HuH-7 (cell line): ENCODE data around the gene ZNF385B.
"Not testable (repeated sequence)": the region's sequence is repeated elsewhere in the genome, so short reads cannot be mapped to it uniquely, and the experiment has no call there.

Experiments
- DNase-seq: peaks from one replicate; pipeline ENCODE4 v3.0.0; 2011; ENCODE audit warnings: low spot score

The ZNF385B gene

GRCh38 chr2:179800776-179801175 is 60.6 kb downstream of the ZNF385B start:
- DNase-seq = no peak

DNA sequence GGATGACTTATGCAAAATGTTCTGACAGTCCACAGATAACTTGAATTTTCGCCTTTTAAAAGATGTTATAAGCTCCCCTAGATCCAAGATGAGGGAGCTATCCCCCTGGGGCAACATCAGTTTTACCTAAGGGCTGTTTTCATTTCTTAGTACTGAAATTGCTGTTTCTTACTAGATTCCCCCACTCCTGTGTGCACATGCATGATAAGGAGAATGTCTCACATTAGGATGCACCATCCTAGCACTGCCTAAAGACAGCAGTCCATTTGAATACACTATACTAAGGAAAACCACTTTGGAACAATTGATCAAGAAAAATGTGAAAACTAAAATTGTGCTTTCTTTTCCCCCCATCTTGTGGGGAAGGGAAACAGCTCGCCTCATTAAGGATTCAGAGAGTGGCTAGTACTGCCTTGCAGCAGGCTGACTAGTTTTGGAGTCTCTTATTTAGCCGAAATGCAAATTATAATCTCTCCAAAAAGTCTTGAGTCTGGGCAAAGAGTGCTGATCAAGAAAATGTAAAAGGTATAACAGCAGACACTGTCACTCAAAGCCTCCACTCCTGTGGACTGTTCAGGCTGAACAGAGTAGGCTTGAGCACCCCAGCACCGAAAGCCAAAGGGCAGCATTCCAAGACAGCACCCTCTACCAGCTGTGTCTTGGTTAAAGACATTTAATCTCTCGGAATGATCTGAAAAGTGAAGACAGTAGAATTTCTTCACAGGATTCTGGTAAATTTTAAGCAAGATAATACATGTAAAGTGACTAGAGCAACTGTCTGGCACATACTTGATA is 65.0 kb downstream of the ZNF385B start:
- DNase-seq = no peak

DNA sequence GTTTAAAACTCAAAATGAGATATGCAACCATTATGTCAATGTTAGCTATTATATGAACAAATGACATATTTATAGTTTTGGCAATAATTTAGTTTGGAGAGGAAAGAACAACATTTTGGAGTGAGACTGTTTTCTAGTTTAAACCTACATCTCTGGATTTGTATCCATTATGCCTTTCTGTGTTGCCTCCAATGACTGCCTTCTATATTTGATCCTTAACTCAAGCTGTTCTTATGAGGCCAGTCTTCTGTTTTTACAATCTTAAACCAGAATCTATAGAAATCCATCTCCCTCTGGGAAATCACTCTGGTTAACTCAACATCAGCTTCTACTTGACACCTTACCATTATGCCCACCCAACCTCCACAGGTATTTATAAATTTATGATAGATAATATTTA is 67.5 kb downstream of the ZNF385B start:
- DNase-seq = no peak

DNA sequence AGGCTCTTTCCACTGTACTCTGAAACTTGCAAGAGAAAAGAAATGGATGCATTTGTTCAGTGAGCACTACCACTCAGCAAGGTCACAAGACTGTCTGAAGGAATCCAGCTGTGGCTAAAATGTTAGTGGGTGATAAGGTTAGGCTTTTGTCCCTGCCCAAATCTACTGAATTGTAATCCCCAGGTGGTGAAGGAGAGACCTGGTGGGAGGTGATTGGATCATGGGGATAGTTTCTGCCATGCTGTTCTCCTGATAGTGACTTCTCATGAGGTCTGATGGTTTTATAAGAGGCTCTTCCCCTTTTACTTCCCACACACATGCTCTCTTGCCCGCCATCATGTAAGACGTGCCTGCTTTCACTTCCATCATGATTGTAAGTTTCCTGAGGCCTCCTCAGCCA is 68.2 kb downstream of the ZNF385B start:
- DNase-seq = no peak

DNA sequence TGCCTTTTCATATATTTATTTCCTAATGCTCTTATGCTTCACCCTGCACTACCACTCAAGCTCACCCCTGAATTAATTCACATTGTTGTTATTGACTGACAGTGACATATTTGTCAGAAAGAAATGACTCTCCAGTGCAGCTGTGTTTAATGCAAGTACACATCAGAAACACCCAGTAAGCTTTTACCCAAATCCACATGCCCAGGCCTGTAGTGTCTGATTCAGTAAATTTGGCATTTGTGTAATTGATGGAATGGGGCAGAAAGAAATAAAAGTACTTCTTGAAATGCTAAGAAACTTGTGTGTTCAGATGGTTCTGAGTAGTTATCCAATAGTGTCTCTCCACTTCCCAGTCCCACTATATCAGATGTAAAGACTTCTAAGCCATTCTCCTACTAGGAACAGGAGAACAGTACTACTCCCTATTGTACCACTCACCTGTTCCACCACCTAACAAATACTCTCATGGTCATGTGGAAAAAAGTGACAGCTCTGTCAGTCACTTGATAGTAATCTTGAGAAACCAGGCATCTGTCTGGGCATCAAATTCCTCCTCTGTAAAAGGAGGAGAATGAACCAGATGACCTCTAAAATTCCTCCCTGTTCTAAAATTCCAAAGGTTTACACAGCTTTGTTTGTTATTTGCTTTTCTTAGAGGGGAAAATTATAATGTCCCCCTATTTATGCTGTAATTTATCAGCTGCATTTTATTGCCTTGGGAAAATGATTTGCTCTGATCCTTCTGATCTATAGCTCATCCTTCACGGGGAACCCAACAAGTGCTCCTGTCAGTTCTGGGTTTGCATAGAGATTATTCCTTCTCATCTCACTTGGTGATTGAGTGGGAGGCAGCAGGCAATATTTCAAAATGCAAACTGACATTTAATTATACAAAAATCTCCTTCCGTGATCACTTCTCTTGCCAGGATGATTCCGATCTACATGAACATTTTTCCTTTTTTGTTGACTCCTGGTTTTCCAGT is 70.9 kb downstream of the ZNF385B start:
- DNase-seq = no peak

GRCh38 chr2:179788104-179788503 is 73.3 kb downstream of the ZNF385B start:
- DNase-seq = no peak

DNA sequence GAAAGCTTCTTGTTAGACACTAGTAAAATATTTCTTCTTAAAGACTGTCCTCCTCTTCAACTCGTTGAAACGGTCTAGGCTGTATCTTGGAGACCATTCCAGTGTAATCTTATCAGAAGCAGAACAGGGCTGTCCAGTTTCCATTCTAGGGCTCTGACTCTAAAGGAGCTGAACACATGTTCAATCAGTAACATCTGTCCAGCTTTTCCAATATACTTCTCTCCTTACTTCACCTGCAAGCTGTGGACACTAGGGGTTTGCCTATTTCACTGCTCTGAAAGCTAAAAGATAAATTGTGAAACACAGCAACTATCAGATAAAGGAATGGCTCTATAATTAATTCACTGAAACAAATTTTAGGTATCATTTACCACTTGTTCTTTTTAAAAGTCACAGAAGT is 73.8 kb downstream of the ZNF385B start:
- no peak for DNase-seq

- no peak for DNase-seq
Observed at GRCh38 chr2:179785902-179786301, 75.5 kb downstream of the ZNF385B start.

DNA sequence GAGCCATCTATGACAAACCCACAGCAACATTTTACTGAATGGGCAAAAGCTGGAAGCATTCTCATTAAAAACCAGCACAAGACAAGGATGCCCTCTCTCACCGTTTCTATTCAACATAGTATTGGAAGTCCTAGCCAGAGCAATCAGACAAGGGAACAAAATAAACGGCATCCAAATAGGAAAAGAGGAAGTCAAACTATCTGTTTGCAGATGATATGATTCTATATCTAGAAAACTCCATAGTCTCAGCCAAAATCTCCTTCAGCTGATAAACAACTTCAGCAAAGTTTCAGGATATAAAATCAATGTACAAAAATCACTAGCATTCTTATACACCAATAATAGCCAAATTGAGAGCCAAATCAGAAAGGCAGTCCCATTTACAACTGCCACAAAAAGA is 79.1 kb downstream of the ZNF385B start:
- not testable (repeated sequence) for DNase-seq

DNA sequence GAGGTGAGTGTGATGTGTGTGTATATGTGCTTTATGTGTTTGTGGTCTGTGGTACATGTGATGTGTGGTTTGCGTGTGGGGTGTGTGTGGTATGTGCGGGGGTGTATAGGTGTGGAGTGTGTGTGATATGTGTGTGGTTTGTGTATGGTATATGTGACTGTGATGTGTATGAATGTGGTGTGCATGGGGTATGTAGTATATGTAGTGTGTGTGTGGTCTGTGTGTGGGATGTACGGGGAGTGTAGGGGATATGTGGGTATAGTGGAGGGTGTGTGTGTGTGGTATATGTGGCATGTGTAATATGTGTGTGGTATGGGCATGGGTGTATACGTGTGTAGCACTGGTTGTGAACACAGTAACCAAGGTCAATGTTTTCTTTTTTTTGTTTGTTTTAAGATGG is 87.4 kb downstream of the ZNF385B start:
- DNase-seq = no peak

- DNase-seq = no peak
Observed at GRCh38 chr2:179772346-179772745, 89.1 kb downstream of the ZNF385B start.

DNA sequence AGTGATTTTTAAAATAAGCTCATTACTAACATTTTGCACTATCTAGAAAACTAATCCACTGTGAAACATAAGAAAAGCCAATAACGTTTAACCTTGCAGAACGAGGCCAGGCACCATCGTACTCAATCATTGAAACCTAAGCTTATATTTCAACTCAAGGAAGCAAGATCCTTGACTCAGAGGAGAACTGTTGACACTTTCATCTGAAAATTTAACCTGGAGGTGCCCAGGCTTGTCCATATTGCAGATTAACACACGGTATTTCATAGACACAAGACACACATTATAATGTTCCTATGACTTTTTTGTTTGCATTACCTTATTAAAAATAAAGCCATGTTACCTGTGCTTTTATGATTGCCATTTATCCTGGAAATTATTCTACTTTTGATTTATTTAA is 89.6 kb downstream of the ZNF385B start:
- no peak for DNase-seq

GRCh38 chr2:179770029-179770428 is 91.4 kb downstream of the ZNF385B start:
- no peak for DNase-seq

- DNase-seq = no peak
Observed at GRCh38 chr2:179769323-179769722, 92.1 kb downstream of the ZNF385B start.

- no peak for DNase-seq
Observed at GRCh38 chr2:179768765-179769164, 92.6 kb downstream of the ZNF385B start.

DNA sequence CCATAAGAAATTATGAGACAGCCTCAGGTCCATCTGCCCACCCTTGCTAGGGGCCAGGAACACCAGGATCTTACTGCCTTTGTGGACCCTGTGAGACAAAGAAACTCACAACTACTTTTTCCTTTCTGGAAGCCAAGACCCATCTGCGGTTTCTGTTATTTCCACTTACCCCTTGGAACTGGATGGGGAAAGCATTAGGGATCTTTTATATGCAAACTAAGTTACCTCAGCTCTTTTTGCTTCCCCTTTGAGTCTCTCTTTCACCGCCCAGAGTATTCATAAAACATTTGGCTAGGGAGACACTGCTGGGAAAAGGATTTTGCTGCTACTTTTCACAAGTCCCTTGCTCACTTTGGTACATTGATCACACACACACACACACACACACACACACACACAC is 95.7 kb downstream of the ZNF385B start:
- no peak for DNase-seq

DNA sequence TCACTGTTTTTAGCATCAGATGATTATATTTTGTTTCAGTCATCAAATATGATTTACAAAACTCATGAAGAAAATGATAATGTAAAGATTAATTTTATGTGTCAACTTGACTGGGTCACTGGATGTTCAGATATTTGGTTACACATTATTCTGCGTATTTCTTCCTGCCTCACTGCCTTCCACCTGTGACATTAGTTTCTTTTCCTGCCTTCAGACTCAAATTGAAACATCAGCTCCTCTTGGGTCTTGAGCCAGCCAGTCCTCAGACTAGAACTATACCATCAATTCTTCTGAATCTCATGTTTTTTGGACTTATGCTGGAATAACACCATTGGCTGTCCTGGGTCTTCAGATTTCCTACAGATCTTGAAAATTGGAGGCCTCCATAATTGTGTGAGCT is 96.7 kb downstream of the ZNF385B start:
- no peak for DNase-seq

- no peak for DNase-seq
Observed at GRCh38 chr2:179758636-179759035, 102.8 kb downstream of the ZNF385B start.

DNA sequence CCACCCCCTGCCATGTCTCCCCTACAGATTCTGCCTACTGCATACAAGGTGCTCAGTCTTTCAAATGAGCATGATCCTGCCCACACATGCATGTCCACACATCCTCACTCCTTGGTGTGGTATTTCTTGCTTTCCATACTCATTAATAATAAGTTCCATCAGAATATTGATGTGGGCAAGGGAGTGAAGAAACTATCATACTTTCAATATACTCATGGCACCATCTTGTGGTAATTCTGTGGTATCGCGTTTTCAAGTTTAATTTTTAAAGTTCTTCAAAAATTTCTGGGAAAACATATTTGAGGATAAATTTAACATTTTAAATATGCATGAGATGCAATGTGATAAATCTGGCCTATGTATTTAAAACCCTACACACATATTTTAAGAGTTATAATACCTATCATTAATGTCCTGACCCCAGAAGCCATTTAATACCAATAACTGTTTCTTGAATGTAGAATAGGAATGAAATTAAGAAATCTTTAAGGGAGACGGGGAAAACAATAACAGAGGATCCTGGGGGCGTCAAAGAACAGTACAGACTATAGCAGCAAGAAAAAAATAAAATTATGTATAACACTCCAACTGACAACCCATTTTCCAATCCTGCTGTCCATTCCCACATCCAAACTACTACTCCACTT is 110.1 kb downstream of the ZNF385B start:
- DNase-seq = peak; percentile 30

GRCh38 chr2:179749210-179749609 is 112.2 kb downstream of the ZNF385B start:
- DNase-seq = no peak

- DNase-seq = no peak
Observed at GRCh38 chr2:179746981-179747380, 114.4 kb downstream of the ZNF385B start.

- no peak for DNase-seq
Observed at GRCh38 chr2:179745635-179746256, 115.7 kb downstream of the ZNF385B start.
